ENCODE data around the gene MYPOP. TPM values are rescaled to one million over a fixed set of nuclear protein-coding genes. Genes with fewer than 3 reads are reported as not detected.

Gene MYPOP
- polyA plus RNA-seq, 3 donors: 0.08 to 5.9 (median 0.39) TPM

DNA sequence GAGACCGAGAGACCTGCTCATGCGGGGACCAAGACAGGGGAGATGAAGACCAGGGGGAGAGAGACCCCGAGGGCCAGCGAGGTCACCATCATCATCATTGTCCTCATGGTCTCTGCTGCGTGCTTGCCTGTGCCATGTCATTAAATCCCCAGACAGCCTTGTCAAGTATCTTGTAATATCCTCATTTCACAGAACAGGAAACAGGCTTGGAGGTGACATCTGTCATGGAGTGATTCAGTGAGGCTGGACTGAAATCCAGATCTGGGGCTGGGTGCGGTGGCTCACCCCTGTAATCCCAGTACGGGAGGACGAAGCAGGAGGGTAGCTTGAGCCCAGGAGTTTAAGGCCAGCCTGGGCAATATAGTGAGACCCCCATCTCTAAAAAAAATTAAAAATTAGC lies 18.0 kb upstream of the MYPOP start:
- DNase-seq: no peak
- WGBS (ENCODE audit: insufficient coverage): 100% methylated on average over 3 of the region's 8 CpGs
- no peak for TF ChIP-seq CTCF (IDR thresholded peaks at IDR 0.05)
- Histone ChIP-seq H4K20me1 (ENCODE audit: insufficient read depth, low read length) (no peaks in the 10 kb centered on the region), H3K27ac (ENCODE audit: low read depth in 1 of 2, low read length in 2 of 2) (no peak overlapping the region), H3K4me3 (replicated peaks in 1 of 3; ENCODE audit: low read depth in 2 of 3, low read length in 3 of 3) (no peak overlapping the region), H3K4me2 (replicated peaks; ENCODE audit: extremely low read depth, low read length, poor library complexity, severe bottlenecking) (no peak overlapping the region), H3K36me3 (replicated peaks in 1 of 2; ENCODE audit: control insufficient read depth in 1 of 2, insufficient read depth in 2 of 2, low read length in 2 of 2) (no peaks in the 10 kb centered on the region), H3K9me3 (replicated peaks in 1 of 2; ENCODE audit: control insufficient read depth in 1 of 2, insufficient read depth in 1 of 2, low read length in 2 of 2) (no peaks in the 10 kb centered on the region), H3K9ac (ENCODE audit: insufficient read depth, low read length, poor library complexity, severe bottlenecking) (no peak overlapping the region), H3K4me1 (ENCODE audit: control insufficient read depth in 1 of 2, insufficient read depth in 2 of 2, low read length in 2 of 2) (no peaks in the 10 kb centered on the region), H3K27me3 (ENCODE audit: control insufficient read depth in 2 of 2, insufficient read depth in 2 of 2, low read length in 2 of 2) (no peaks in the 10 kb centered on the region), H3K79me2 (ENCODE audit: insufficient read depth, low read length) (no peaks in the 10 kb centered on the region), H2AFZ (ENCODE audit: insufficient read depth, low read depth, low read length, poor library complexity, severe bottlenecking) (no peak overlapping the region)
- intact Hi-C loops (cut with micrococcal nuclease): loop anchor here in 1 of 2 donors (10.0 kb wide), 1 partner anchor 56 kb away; the partner anchor contains the start of genes FOXA3 and SYMPK
- Mint-ChIP-seq H3K27me3 (ENCODE audit: low read depth in 3 of 3) (peaks cover 17 to 44% (median 36%) of the 10 kb centered on the region in 3 donors), H3K9me3 (no peaks in the 10 kb centered on the region), H3K4me1 (no peaks in the 10 kb centered on the region), H3K27ac (peak overlapping the region in 2 of 7 donors; percentile 9 to 37), H3K4me3 (peak overlapping the region in 1 of 2 donors; percentile 51), H3K36me3 (no peaks in the 10 kb centered on the region)

DNA sequence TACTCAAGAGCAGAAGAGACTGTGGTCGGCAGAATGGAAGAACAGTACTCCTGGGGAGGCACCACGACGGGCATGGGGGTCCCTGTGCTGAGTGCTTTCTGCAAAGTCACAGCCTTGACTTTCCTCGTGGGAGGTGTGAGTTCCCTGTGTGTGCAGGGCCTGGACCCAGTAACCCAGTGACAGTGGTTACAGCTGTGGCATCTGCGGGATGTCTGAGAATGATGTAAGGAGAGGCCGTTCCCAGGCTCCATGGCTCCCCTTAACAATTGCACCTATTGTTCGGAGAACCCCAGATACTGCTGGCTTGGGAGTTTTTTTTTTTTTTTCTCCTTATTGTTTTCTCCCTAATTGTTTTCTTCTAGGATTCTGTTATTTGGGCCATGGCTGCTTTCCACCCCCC lies 17.3 kb upstream of the MYPOP start:
- Histone ChIP-seq H3K27ac (ENCODE audit: low read depth in 1 of 2, low read length in 2 of 2) (no peak overlapping the region), H2AFZ (ENCODE audit: insufficient read depth, low read depth, low read length, poor library complexity, severe bottlenecking) (no peak overlapping the region), H3K27me3 (ENCODE audit: control insufficient read depth in 2 of 2, insufficient read depth in 2 of 2, low read length in 2 of 2) (no peaks in the 10 kb centered on the region), H3K4me2 (replicated peaks; ENCODE audit: extremely low read depth, low read length, poor library complexity, severe bottlenecking) (no peak overlapping the region), H3K36me3 (replicated peaks in 1 of 2; ENCODE audit: control insufficient read depth in 1 of 2, insufficient read depth in 2 of 2, low read length in 2 of 2) (no peaks in the 10 kb centered on the region), H3K4me1 (ENCODE audit: control insufficient read depth in 1 of 2, insufficient read depth in 2 of 2, low read length in 2 of 2) (no peaks in the 10 kb centered on the region), H3K79me2 (ENCODE audit: insufficient read depth, low read length) (no peaks in the 10 kb centered on the region), H4K20me1 (ENCODE audit: insufficient read depth, low read length) (no peaks in the 10 kb centered on the region), H3K4me3 (replicated peaks in 1 of 3; ENCODE audit: low read depth in 2 of 3, low read length in 3 of 3) (no peak overlapping the region), H3K9ac (ENCODE audit: insufficient read depth, low read length, poor library complexity, severe bottlenecking) (no peak overlapping the region), H3K9me3 (replicated peaks in 1 of 2; ENCODE audit: control insufficient read depth in 1 of 2, insufficient read depth in 1 of 2, low read length in 2 of 2) (no peaks in the 10 kb centered on the region)
- Mint-ChIP-seq H3K27me3 (ENCODE audit: low read depth in 3 of 3) (peaks cover 18 to 45% (median 35%) of the 10 kb centered on the region in 3 donors), H3K4me1 (no peaks in the 10 kb centered on the region), H3K9me3 (no peaks in the 10 kb centered on the region), H3K27ac (no peak overlapping the region), H3K36me3 (no peaks in the 10 kb centered on the region), H3K4me3 (no peak overlapping the region)
- TF ChIP-seq CTCF (IDR thresholded peaks at IDR 0.05): no peak
- DNase-seq: no peak
- intact Hi-C loops (cut with micrococcal nuclease): loop anchor here in 1 of 2 donors (10.0 kb wide), 1 partner anchor 55 kb away; the partner anchor contains the start of genes FOXA3 and SYMPK
- 65% methylated on average over 3 of the region's 7 CpGs for WGBS (ENCODE audit: insufficient coverage)

Data from CD14-positive monocyte (primary cell).